Endodermal cell (in vitro differentiated cells): ENCODE measurements around the gene C1orf167. TPM values are rescaled to one million over a fixed set of nuclear protein-coding genes. Genes with fewer than 3 reads are reported as not detected.

Experiments
- DNase-seq: peaks from one replicate; pipeline ENCODE4 v3.0.0-alpha.2; 2017
- H3K27ac ChIP-seq: 2 replicates; pipeline ENCODE4 v1.5.1; 2013; ENCODE audit warnings: mild to moderate bottlenecking, low read depth, low read length, moderate library complexity
- H3K27me3 ChIP-seq: 2 replicates; pipeline ENCODE4 v1.6.1; 2013; ENCODE audit warnings: mild to moderate bottlenecking, low read length, moderate library complexity; ENCODE audit not compliant: insufficient read depth, control insufficient read depth, poor library complexity, severe bottlenecking
- H3K36me3 ChIP-seq: 2 replicates; pipeline ENCODE4 v1.7.0; 2013; ENCODE audit warnings: mild to moderate bottlenecking, low read length, moderate library complexity; ENCODE audit not compliant: control insufficient read depth, insufficient read depth
- H3K4me1 ChIP-seq: one replicate; pipeline ENCODE4 v1.7.0; 2013; ENCODE audit warnings: low read length; ENCODE audit not compliant: control insufficient read depth, insufficient read depth
- H3K4me3 ChIP-seq: 2 replicates; pipeline ENCODE4 v1.5.1; 2013; ENCODE audit warnings: mild to moderate bottlenecking, low read length, moderate library complexity
- H3K9ac ChIP-seq: 2 replicates; pipeline ENCODE4 v1.6.1; 2013; ENCODE audit warnings: mild to moderate bottlenecking, low read length, moderate library complexity; ENCODE audit not compliant: poor library complexity, severe bottlenecking; ENCODE audit errors: extremely low read depth
- H3K9me3 ChIP-seq: 2 replicates; pipeline ENCODE4 v1.6.1; 2013; ENCODE audit warnings: mild to moderate bottlenecking, low read length, moderate library complexity; ENCODE audit not compliant: control insufficient read depth
- H3K27ac Mint-ChIP-seq: 2 replicates; pipeline ENCODE4 v1.8.0; 2020; ENCODE audit warnings: mixed read lengths
- H3K27me3 Mint-ChIP-seq: 2 replicates; pipeline ENCODE4 v1.8.0; 2021; ENCODE audit warnings: mild to moderate bottlenecking, mixed read lengths; ENCODE audit not compliant: insufficient read depth
- H3K36me3 Mint-ChIP-seq: 2 replicates; pipeline ENCODE4 v1.8.0; 2020; ENCODE audit warnings: low read depth, mixed read lengths
- H3K4me1 Mint-ChIP-seq: 2 replicates; pipeline ENCODE4 v1.8.0; 2020; ENCODE audit warnings: mixed read lengths
- H3K4me3 Mint-ChIP-seq: 2 replicates; pipeline ENCODE4 v1.8.0; 2020; ENCODE audit warnings: mild to moderate bottlenecking, moderate library complexity, mixed read lengths
- H3K9me3 Mint-ChIP-seq: 2 replicates; pipeline ENCODE4 v1.8.0; 2020; ENCODE audit warnings: mild to moderate bottlenecking, mixed read lengths
- CTCF ChIP-seq: fragments of 200-600 bp; sonication (generic); conservative IDR thresholded peaks from 2 replicates; pipeline ENCODE4 v1.5.0; 2021; ENCODE audit warnings: antibody characterized with exemption, mild to moderate bottlenecking
- WGBS, 2 experiments: methylation state at CpG; one replicate each; pipeline versions ENCODE4 v1.1.5 to v1.1.7; 2013; ENCODE audit warnings: missing lambda C conversion rate in 2 of 2, mixed read lengths in 1 of 2; ENCODE audit not compliant: insufficient coverage in 1 of 2, insufficient read length in 1 of 2; 5-methylcytosine and 5-hydroxymethylcytosine counted together
- total RNA-seq, 2 donors: library from RNA; stranded (reverse); fragmentation: NEBNext Ultra II Directional in 1 of 2; extraction: Animal tissue kit (Norgen Biotek cat#: 25700) in 1 of 2; gene quantifications; 2 replicates in 1 of 2; 3 replicates in 1 of 2; pipeline ENCODE4 v1.2.1, GENCODE V29; 2021

Gene C1orf167
- total RNA-seq, 2 donors from 2014 or later: 0.95 to 1.4 TPM

- DNase-seq: peak; percentile 95
- H3K36me3 Mint-ChIP-seq: no peaks in the 10 kb centered on the region
- WGBS, 2 experiments: 24 to 56% methylated on average over 11 to 30 of the region's 30 CpGs
- no peaks in the 10 kb centered on the region for H3K27me3 Mint-ChIP-seq
- Histone ChIP-seq H3K36me3 (peaks cover 3% of the 10 kb centered on the region), H3K4me1 (peaks cover 14% of the 10 kb centered on the region), H3K4me3 (no peak overlapping the region), H3K9me3 (no peaks in the 10 kb centered on the region), H3K27me3 (no peaks in the 10 kb centered on the region), H3K9ac (no peak overlapping the region), H3K27ac (no peak overlapping the region)
- H3K27ac Mint-ChIP-seq: no peak overlapping the region
- peak; percentile 98 for TF ChIP-seq CTCF
- H3K4me3 Mint-ChIP-seq: no peak overlapping the region
- H3K9me3 Mint-ChIP-seq: no peaks in the 10 kb centered on the region
- H3K4me1 Mint-ChIP-seq: peaks cover 13% of the 10 kb centered on the region
Observed at GRCh38 chr1:11784993-11785769, 23.2 kb downstream of the C1orf167 start.

GRCh38 chr1:11786168-11786567, 24.2 kb downstream of the C1orf167 start:
- no peak for DNase-seq
- no peaks in the 10 kb centered on the region for H3K9me3 ChIP-seq
- no peak overlapping the region for H3K27ac ChIP-seq
- H3K36me3 Mint-ChIP-seq: peaks cover 9% of the 10 kb centered on the region
- 66 to 69% methylated on average over 5 of the region's 5 CpGs for WGBS, 2 experiments
- H3K27ac Mint-ChIP-seq: no peak overlapping the region
- no peaks in the 10 kb centered on the region for H3K9me3 Mint-ChIP-seq
- H3K4me1 Mint-ChIP-seq: peaks cover 13% of the 10 kb centered on the region
- no peak overlapping the region for H3K9ac ChIP-seq
- H3K27me3 ChIP-seq: no peaks in the 10 kb centered on the region
- H3K36me3 ChIP-seq: peaks cover 11% of the 10 kb centered on the region
- peaks cover 14% of the 10 kb centered on the region for H3K4me1 ChIP-seq
- no peak overlapping the region for H3K4me3 ChIP-seq
- no peak overlapping the region for H3K4me3 Mint-ChIP-seq
- H3K27me3 Mint-ChIP-seq: no peaks in the 10 kb centered on the region
- no peak for TF ChIP-seq CTCF

- Mint-ChIP-seq H3K27me3 (no peaks in the 10 kb centered on the region), H3K27ac (peak overlapping the region; percentile 64), H3K4me1 (peaks cover 19% of the 10 kb centered on the region), H3K4me3 (no peak overlapping the region), H3K36me3 (peaks cover 19% of the 10 kb centered on the region), H3K9me3 (no peaks in the 10 kb centered on the region)
- DNase-seq: peak; percentile 83
- no peaks in the 10 kb centered on the region for H3K27me3 ChIP-seq
- WGBS, 2 experiments: 29 to 37% methylated on average over 8 to 16 of the region's 16 CpGs
- TF ChIP-seq CTCF: no peak
- H3K9ac ChIP-seq: peak overlapping the region; percentile 56
- peak overlapping the region; percentile 36 for H3K27ac ChIP-seq
- H3K9me3 ChIP-seq: no peaks in the 10 kb centered on the region
- no peak overlapping the region for H3K4me3 ChIP-seq
- H3K4me1 ChIP-seq: peaks cover 20% of the 10 kb centered on the region
- peaks cover 14% of the 10 kb centered on the region for H3K36me3 ChIP-seq
Observed at GRCh38 chr1:11787251-11787803, 25.3 kb downstream of the C1orf167 start.
